Endothelial cell of umbilical vein (primary cell): Measurements from ENCODE around the gene APC2. TPM values are rescaled to one million over a fixed set of nuclear protein-coding genes. Genes with fewer than 3 reads are reported as not detected.

ENCODE experiments used
- BruUV-seq: library from RNA; stranded (reverse); fragments of 400-500 nt; replicated peaks from 2 replicates; lab custom pipeline; 2021; lab: Mats Ljungman, UMichigan
- CTCF ChIA-PET: fragments of 300-600, 350-600 bp; sonication (Branson Sonifier 250); formaldehyde crosslinking; loops from one replicate; lab custom pipeline; 2021; ENCODE audit warnings: antibody characterized with exemption, inconsistent platforms; lab: Charles Lee
- POLR2A ChIA-PET: fragments of 300-600, 350-600 bp; sonication (Branson Sonifier 250); formaldehyde crosslinking; loops from one replicate; lab custom pipeline; 2021; ENCODE audit warnings: antibody characterized with exemption, inconsistent platforms; lab: Charles Lee
- DNase-seq: peaks from one replicate; pipeline ENCODE4 v3.0.0-alpha.2; 2011; ENCODE audit warnings: low read depth, low spot score
- FAIRE-seq: peaks from 2 replicates; lab custom pipeline; 2011; peaks lifted over from hg19 to GRCh38; lab: Jason Lieb, UNC
- H2AFZ ChIP-seq: 2 replicates; pipeline ENCODE4 v1.6.0; 2012; ENCODE audit warnings: low read depth, low read length, control low read depth, inconsistent platforms
- H3K27ac ChIP-seq: 2 replicates; pipeline ENCODE4 v1.5.1; 2011; ENCODE audit warnings: low read depth, mild to moderate bottlenecking, control low read depth, low read length, moderate library complexity; ENCODE audit not compliant: insufficient read depth
- H3K27me3 ChIP-seq, 2 experiments: 2 replicates each; pipeline versions ENCODE4 v1.6.0 to v1.6.1; 2011; ENCODE audit warnings: low read length in 2 of 2, mixed read lengths in 1 of 2; ENCODE audit not compliant: control insufficient read depth in 2 of 2, insufficient read depth in 2 of 2
- H3K36me3 ChIP-seq, 2 experiments: 2 replicates in 1 of 2; 3 replicates in 1 of 2; pipeline ENCODE4 v1.5.1; 2011; ENCODE audit warnings: low read length in 2 of 2, mild to moderate bottlenecking in 1 of 2, moderate library complexity in 1 of 2; ENCODE audit not compliant: control insufficient read depth in 2 of 2, insufficient read depth in 2 of 2; ENCODE audit errors: extremely low read depth in 1 of 2
- H3K4me1 ChIP-seq: 3 replicates; pipeline ENCODE4 v1.5.1; 2011; ENCODE audit warnings: mild to moderate bottlenecking, low read length; ENCODE audit not compliant: control insufficient read depth, insufficient read depth; ENCODE audit errors: extremely low read depth
- H3K4me2 ChIP-seq: 2 replicates; pipeline ENCODE4 v1.6.1; 2011; ENCODE audit warnings: low read length, control low read depth, mixed read lengths; ENCODE audit not compliant: insufficient read depth
- H3K4me3 ChIP-seq, 3 experiments: fragments of 200-600 bp in 1 of 3; sonication (generic), shearing (Covaris generic) in 1 of 3; replicated peaks in 1 of 3; 2 replicates each; pipeline ENCODE4 v1.5.1; 2011 to 2016; ENCODE audit warnings: control low read depth in 3 of 3, low read length in 3 of 3, mild to moderate bottlenecking in 2 of 3, inconsistent platforms in 1 of 3, low read depth in 1 of 3, moderate library complexity in 1 of 3; ENCODE audit not compliant: insufficient read depth in 1 of 3
- H3K79me2 ChIP-seq: 2 replicates; pipeline ENCODE4 v1.6.0; 2012; ENCODE audit warnings: low read length, inconsistent platforms; ENCODE audit not compliant: control insufficient read depth, insufficient read depth
- H3K9ac ChIP-seq: replicated peaks from 2 replicates; pipeline ENCODE3; 2011; ENCODE audit warnings: low read length, control low read depth; ENCODE audit not compliant: insufficient read depth; ENCODE audit errors: extremely low read depth
- H3K9me1 ChIP-seq: replicated peaks from 3 replicates; pipeline ENCODE4 v1.6.0; 2011; ENCODE audit warnings: mild to moderate bottlenecking, low read length; ENCODE audit not compliant: control insufficient read depth, insufficient read depth; ENCODE audit errors: extremely low read depth
- H3K9me3 ChIP-seq: replicated peaks from 2 replicates; pipeline ENCODE4 v1.5.1; 2012; ENCODE audit warnings: low read length, inconsistent platforms; ENCODE audit not compliant: control insufficient read depth, insufficient read depth
- H4K20me1 ChIP-seq: replicated peaks from 2 replicates; pipeline ENCODE3; 2011; ENCODE audit warnings: mild to moderate bottlenecking, low read length; ENCODE audit not compliant: control insufficient read depth, insufficient read depth; ENCODE audit errors: extremely low read depth
- EZH2 ChIP-seq: IDR thresholded peaks from 2 replicates; pipeline ENCODE4 v1.6.1; 2012; ENCODE audit warnings: borderline replicate concordance, low read depth, mild to moderate bottlenecking, moderate library complexity, low read length, inconsistent platforms; ENCODE audit not compliant: severe bottlenecking
- FOS ChIP-seq: IDR thresholded peaks from 2 replicates; pipeline ENCODE4 v1.6.1; 2011; ENCODE audit warnings: mild to moderate bottlenecking, low read length, moderate library complexity, borderline replicate concordance; ENCODE audit not compliant: insufficient read depth
- GATA2 ChIP-seq: IDR thresholded peaks from 2 replicates; pipeline ENCODE4 v1.7.0; 2011; ENCODE audit warnings: low read depth, mild to moderate bottlenecking, moderate library complexity, mixed read lengths, low read length; ENCODE audit not compliant: insufficient read length, insufficient read depth
- JUN ChIP-seq: IDR thresholded peaks from 2 replicates; pipeline ENCODE4 v1.6.1; 2011; ENCODE audit warnings: borderline replicate concordance, low read depth; ENCODE audit not compliant: insufficient read length, insufficient read depth
- MYC ChIP-seq: IDR thresholded peaks from one replicate; pipeline ENCODE4 v1.6.1; 2011; ENCODE audit warnings: mild to moderate bottlenecking, low read depth, low read length
- POLR2A ChIP-seq: IDR thresholded peaks from 2 replicates; pipeline ENCODE4 v1.6.1; 2012; ENCODE audit warnings: low read depth, mild to moderate bottlenecking, control low read depth, low read length
- POLR2AphosphoS5 ChIP-seq: IDR thresholded peaks from 2 replicates; pipeline ENCODE4 v1.6.1; 2012; ENCODE audit warnings: low read depth, mild to moderate bottlenecking, control low read depth, low read length, moderate library complexity; ENCODE audit not compliant: insufficient read depth
- dilution Hi-C: fragments of 300-500 bp; cut with MboI; formaldehyde crosslinking; loops from one replicate; pipeline ENCODE4 v1.15.0; 2019; ENCODE audit warnings: low sequenced_read_pairs; ENCODE audit not compliant: extremely low pct_ligation_motif_present
- intact Hi-C: fragments of 100-400 bp; cut with micrococcal nuclease; formaldehyde crosslinking; loops from one replicate; pipeline ENCODE4 v1.10.0; 2022
- polyA plus RNA-seq, 4 experiments: library from polyadenylated mRNA; depleted of rRNA in 3 of 4; stranded (reverse) in 3 of 4; unstranded in 1 of 4; fragments of >200 nt; gene quantifications; 2 replicates each; pipeline versions ENCODE4 v1.2.1 to v1.2.3, GENCODE V29; 2011 to 2012; ENCODE audit warnings: missing spikeins in 1 of 4
- total RNA-seq: library from RNA; stranded (reverse); gene quantifications from 2 replicates; pipeline ENCODE4 v1.2.3, GENCODE V29; 2021
- TF ChIP-seq, protein P1 (sequence below), 2 donors: IDR thresholded peaks; 1 replicate in 1 of 2; 2 replicates in 1 of 2; pipeline ENCODE4 v1.5.1; 2011; ENCODE audit warnings: low read length in 2 of 2, mild to moderate bottlenecking in 2 of 2, moderate library complexity in 2 of 2, control low read depth in 1 of 2, inconsistent platforms in 1 of 2, low read depth in 1 of 2; ENCODE audit not compliant: insufficient read depth in 1 of 2; ENCODE audit errors: extremely low read depth in 1 of 2
- TF ChIP-seq, protein P2 (sequence below): IDR thresholded peaks from 2 replicates; pipeline ENCODE4 v1.6.1; 2011; ENCODE audit not compliant: insufficient read depth, insufficient read length

APC2 gene
- total and polyA plus RNA-seq, 2 donors (not counting 3 experiments of a cell fraction or from before 2014, with no cell fraction given) = 0.01 to 0.04 TPM

GRCh38 chr19:1400281-1401137 lies 49.4 kb upstream of the APC2 start:
- Histone ChIP-seq H3K4me2 (no peak overlapping the region), H2AFZ (peak overlapping the region; percentile 84), H3K27ac (no peak overlapping the region), H3K4me3 (peak overlapping the region; percentile 47 to 70 (median 56)), H3K9ac (no peak overlapping the region), H3K4me1 (peaks cover 12% of the 10 kb centered on the region), H3K36me3 (no peaks in the 10 kb centered on the region), H4K20me1 (no peaks in the 10 kb centered on the region), H3K9me1 (no peaks in the 10 kb centered on the region), H3K9me3 (no peaks in the 10 kb centered on the region), H3K79me2 (no peaks in the 10 kb centered on the region), H3K27me3 (no peaks in the 10 kb centered on the region)
- dilution Hi-C loops (no loop called here), intact Hi-C loops (loop anchor here (1.0 to 10.0 kb wide), 2 partner anchors 17 to 194 kb away; partner anchors contain the start of genes MBD3 and NDUFS7)
- POLR2A ChIA-PET = no interaction called here
- FAIRE-seq = no peak
- BruUV-seq = no TSS peak
- TF ChIP-seq, protein P1, sequence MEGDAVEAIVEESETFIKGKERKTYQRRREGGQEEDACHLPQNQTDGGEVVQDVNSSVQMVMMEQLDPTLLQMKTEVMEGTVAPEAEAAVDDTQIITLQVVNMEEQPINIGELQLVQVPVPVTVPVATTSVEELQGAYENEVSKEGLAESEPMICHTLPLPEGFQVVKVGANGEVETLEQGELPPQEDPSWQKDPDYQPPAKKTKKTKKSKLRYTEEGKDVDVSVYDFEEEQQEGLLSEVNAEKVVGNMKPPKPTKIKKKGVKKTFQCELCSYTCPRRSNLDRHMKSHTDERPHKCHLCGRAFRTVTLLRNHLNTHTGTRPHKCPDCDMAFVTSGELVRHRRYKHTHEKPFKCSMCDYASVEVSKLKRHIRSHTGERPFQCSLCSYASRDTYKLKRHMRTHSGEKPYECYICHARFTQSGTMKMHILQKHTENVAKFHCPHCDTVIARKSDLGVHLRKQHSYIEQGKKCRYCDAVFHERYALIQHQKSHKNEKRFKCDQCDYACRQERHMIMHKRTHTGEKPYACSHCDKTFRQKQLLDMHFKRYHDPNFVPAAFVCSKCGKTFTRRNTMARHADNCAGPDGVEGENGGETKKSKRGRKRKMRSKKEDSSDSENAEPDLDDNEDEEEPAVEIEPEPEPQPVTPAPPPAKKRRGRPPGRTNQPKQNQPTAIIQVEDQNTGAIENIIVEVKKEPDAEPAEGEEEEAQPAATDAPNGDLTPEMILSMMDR (IDR thresholded peaks at IDR 0.05; ENCODE audit: extremely low read depth in 1 of 2, insufficient read depth in 1 of 2, low read depth in 1 of 2, low read length in 2 of 2) = no peak
- TF ChIP-seq FOS = no peak
- TF ChIP-seq, protein P2, sequence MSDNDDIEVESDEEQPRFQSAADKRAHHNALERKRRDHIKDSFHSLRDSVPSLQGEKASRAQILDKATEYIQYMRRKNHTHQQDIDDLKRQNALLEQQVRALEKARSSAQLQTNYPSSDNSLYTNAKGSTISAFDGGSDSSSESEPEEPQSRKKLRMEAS = no peak
- TF ChIP-seq MYC = no peak
- no peak for TF ChIP-seq GATA2
- TF ChIP-seq EZH2 = no peak
- TF ChIP-seq POLR2A = no peak
- TF ChIP-seq POLR2AphosphoS5 = no peak
- TF ChIP-seq JUN = no peak
- no peak for DNase-seq
- CTCF ChIA-PET = no interaction called here
